ENCODE results near the gene ADGRB3. TPM values are rescaled to one million over a fixed set of nuclear protein-coding genes. Genes with fewer than 3 reads are reported as not detected.

ADGRB3 gene
- total and polyA plus RNA-seq, 2 donors (not counting 3 experiments of a cell fraction or from before 2014, with no cell fraction given) = not detected

- dilution Hi-C loops (cut with MboI; ENCODE audit: extremely low pct_ligation_motif_present, low sequenced_read_pairs) (no loop called here), intact Hi-C loops (cut with micrococcal nuclease) (no loop called here)
- no peaks in the 10 kb centered on the region for H3K4me1 ChIP-seq (ENCODE audit: control insufficient read depth, extremely low read depth, insufficient read depth, low read length)
- H3K9ac ChIP-seq (replicated peaks; ENCODE audit: extremely low read depth, insufficient read depth, low read length) = no peak overlapping the region
- DNase-seq (ENCODE audit: low read depth, low spot score) (no peak), FAIRE-seq (no peak)
- H3K4me3 ChIP-seq (replicated peaks in 1 of 3; ENCODE audit: insufficient read depth in 1 of 3, low read depth in 1 of 3, low read length in 3 of 3) = no peak overlapping the region
- CTCF ChIA-PET = no interaction called here
- no peak overlapping the region for H3K4me2 ChIP-seq (ENCODE audit: insufficient read depth, low read length)
- H2AFZ ChIP-seq (ENCODE audit: low read depth, low read length) = no peak overlapping the region
- no peaks in the 10 kb centered on the region for H4K20me1 ChIP-seq (replicated peaks; ENCODE audit: control insufficient read depth, extremely low read depth, insufficient read depth, low read length)
- POLR2A ChIA-PET = no interaction called here
- BruUV-seq (replicated peaks) = no TSS peak
- H3K9me3 ChIP-seq (replicated peaks; ENCODE audit: control insufficient read depth, insufficient read depth, low read length) = no peaks in the 10 kb centered on the region
- no peak overlapping the region for H3K27ac ChIP-seq (ENCODE audit: insufficient read depth, low read depth, low read length)
- no peaks in the 10 kb centered on the region for H3K27me3 ChIP-seq (ENCODE audit: control insufficient read depth in 2 of 2, insufficient read depth in 2 of 2, low read length in 2 of 2)
- no peaks in the 10 kb centered on the region for H3K79me2 ChIP-seq (ENCODE audit: control insufficient read depth, insufficient read depth, low read length)
- TF ChIP-seq JUN (IDR thresholded peaks at IDR 0.05; ENCODE audit: borderline replicate concordance, insufficient read depth, insufficient read length, low read depth) = no peak
- TF ChIP-seq POLR2AphosphoS5 (IDR thresholded peaks at IDR 0.05; ENCODE audit: insufficient read depth, low read depth, low read length) = no peak
- TF ChIP-seq FOS (IDR thresholded peaks at IDR 0.05; ENCODE audit: borderline replicate concordance, insufficient read depth, low read length) = no peak
- no peak for TF ChIP-seq GATA2 (IDR thresholded peaks at IDR 0.05; ENCODE audit: insufficient read depth, insufficient read length, low read depth, low read length)
- no peak for TF ChIP-seq MYC (IDR thresholded peaks at IDR 0.05; ENCODE audit: low read depth, low read length)
- TF ChIP-seq POLR2A (IDR thresholded peaks at IDR 0.05; ENCODE audit: low read depth, low read length) = no peak
- TF ChIP-seq EZH2 (IDR thresholded peaks at IDR 0.05; ENCODE audit: borderline replicate concordance, low read depth, low read length, severe bottlenecking) = no peak
- TF ChIP-seq MAX (IDR thresholded peaks at IDR 0.05; ENCODE audit: insufficient read depth, insufficient read length) = no peak
- TF ChIP-seq, protein P1, sequence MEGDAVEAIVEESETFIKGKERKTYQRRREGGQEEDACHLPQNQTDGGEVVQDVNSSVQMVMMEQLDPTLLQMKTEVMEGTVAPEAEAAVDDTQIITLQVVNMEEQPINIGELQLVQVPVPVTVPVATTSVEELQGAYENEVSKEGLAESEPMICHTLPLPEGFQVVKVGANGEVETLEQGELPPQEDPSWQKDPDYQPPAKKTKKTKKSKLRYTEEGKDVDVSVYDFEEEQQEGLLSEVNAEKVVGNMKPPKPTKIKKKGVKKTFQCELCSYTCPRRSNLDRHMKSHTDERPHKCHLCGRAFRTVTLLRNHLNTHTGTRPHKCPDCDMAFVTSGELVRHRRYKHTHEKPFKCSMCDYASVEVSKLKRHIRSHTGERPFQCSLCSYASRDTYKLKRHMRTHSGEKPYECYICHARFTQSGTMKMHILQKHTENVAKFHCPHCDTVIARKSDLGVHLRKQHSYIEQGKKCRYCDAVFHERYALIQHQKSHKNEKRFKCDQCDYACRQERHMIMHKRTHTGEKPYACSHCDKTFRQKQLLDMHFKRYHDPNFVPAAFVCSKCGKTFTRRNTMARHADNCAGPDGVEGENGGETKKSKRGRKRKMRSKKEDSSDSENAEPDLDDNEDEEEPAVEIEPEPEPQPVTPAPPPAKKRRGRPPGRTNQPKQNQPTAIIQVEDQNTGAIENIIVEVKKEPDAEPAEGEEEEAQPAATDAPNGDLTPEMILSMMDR (IDR thresholded peaks at IDR 0.05; ENCODE audit: extremely low read depth in 1 of 2, insufficient read depth in 1 of 2, low read depth in 1 of 2, low read length in 2 of 2) = no peak
- H3K9me1 ChIP-seq (replicated peaks; ENCODE audit: control insufficient read depth, extremely low read depth, insufficient read depth, low read length) = no peaks in the 10 kb centered on the region
- no peaks in the 10 kb centered on the region for H3K36me3 ChIP-seq (ENCODE audit: control insufficient read depth in 2 of 2, extremely low read depth in 1 of 2, insufficient read depth in 2 of 2, low read length in 2 of 2)
These were observed 257.4 kb downstream of the ADGRB3 start for GRCh38 chr6:68892452-68892851.
